GM19468 (cell line): ENCODE measurements around the gene FAM149B1.
"Not testable (repeated sequence)": the region's sequence is repeated elsewhere in the genome, so short reads cannot be mapped to it uniquely, and the experiment has no call there.

Experiments used
- ATAC-seq: cut with Tn5 transposase; IDR thresholded peaks from one replicate; pipeline ENCODE4 v1.9.1; 2021; ENCODE audit warnings: mild to moderate bottlenecking, moderate library complexity, moderate number of reproducible peaks; ENCODE audit not compliant: unreplicated experiment; ENCODE audit errors: extremely low read depth

FAM149B1 gene

DNA sequence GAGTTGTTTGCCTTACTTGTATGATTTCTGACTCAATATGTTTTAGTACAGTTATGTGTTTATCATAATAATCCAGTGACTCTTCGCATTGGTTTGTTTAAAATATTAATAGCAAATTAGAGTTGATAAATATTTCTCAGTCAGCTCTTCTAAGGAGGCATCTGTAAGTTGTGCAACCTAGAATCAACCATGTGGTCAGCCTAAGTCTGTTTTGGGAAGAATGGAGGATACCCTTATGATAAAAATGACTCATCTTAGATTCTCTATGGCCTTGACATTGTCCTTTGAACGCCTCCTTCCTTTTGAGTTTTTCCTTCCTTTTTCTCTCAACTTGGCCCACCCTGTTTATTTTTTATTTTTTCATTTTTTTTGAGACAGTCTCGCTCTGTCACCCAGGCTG is 60.3 kb downstream of the FAM149B1 start:
- ATAC-seq: no peak

DNA sequence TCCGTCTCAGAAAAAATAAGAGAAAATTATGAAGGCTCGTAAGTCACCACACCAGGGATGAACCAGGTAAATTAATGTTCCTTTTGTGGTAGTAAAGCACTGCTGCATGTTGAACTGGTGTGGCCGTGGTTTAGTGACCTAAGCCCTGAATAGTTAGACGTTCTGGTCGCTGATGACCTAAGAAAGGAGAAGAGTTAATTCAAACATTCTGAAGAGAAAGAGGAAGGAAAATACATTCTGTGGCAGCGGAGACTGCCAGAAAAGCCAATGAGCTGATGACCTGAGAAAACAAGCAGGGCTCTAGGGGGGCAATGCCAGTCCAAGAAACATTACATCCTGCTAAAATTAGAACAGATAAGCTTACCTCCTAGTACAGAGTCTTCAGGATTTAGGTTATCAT is 61.6 kb downstream of the FAM149B1 start:
- no peak for ATAC-seq

- no peak for ATAC-seq
Observed at GRCh38 chr10:73232887-73233286, 65.0 kb downstream of the FAM149B1 start.

DNA sequence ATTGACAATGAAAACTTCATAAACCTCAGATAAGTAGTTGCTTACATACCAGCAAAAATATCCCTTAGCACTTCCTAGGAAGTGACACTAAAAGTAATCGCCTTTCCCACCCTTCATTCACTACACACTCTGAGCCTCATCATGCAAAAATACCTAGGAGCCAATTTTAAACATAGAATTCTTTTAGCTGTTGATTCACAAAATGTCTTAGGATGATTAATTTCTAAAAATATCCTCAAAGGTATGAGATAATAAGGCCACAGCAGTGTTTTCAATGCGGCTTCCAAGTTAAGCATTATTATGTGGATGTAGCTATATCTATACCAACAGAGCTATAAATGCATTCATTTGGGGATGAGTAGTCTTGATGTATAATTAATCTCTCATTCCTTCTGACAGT is 66.0 kb downstream of the FAM149B1 start:
- ATAC-seq: no peak

DNA sequence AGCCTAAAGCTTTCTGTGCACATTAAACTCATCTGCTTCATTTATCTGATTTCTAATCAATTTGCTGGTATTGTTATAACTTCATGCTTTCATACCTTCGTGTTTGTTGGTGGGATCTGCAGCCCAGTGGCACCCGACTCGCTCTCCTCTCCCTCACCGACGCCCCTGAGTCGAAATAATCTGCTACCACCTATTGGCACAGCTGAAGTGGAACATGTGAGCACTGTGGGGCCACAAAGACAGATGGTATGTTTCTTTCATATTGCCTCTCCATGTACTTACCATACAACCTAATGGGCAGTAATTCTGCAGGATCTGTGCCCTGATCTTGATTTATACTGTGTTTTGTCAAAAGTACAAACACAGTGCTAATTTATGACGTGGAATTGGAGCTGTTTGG is 66.8 kb downstream of the FAM149B1 start:
- no peak for ATAC-seq

GRCh38 chr10:73238990-73239566 is 71.2 kb downstream of the FAM149B1 start:
- no peak for ATAC-seq

GRCh38 chr10:73239908-73240307 is 72.0 kb downstream of the FAM149B1 start:
- no peak for ATAC-seq

GRCh38 chr10:73244866-73245477 is 77.1 kb downstream of the FAM149B1 start:
- ATAC-seq: no peak

- no peak for ATAC-seq
Observed at GRCh38 chr10:73246322-73246645, 78.4 kb downstream of the FAM149B1 start.

- ATAC-seq: peak; percentile 74
Observed at GRCh38 chr10:73246646-73247508, 79.0 kb downstream of the FAM149B1 start, which contains the start of gene DNAJC9. DNAJC9 (minus strand) TSS chr10:73247255; CDS start chr10:73247189, 66 bp downstream.

- ATAC-seq: no peak
Observed at GRCh38 chr10:73247509-73248258, 79.8 kb downstream of the FAM149B1 start.

DNA sequence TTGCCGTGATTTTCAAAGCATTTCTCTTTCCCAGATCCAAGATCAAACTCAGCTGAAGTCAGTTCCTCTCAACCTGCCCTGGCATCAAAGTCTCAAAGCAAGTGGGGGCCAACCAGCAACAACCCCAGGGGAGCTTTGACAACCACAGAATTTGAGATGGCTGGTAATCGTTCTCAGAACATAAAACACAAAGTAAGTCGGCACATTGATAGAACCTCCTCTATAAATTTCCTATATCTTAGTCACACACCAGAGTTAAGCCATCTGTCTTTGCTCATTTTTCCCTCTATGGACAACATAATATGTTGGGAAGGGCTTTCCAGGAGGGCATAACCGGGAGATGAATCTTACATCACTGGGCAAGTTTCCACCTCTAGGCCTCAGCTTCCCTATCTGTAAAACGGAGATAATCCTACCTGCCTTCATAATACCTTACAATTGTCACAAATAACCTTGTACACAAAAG is 80.4 kb downstream of the FAM149B1 start:
- ATAC-seq: no peak

GRCh38 chr10:73251683-73252444 is 83.9 kb downstream of the FAM149B1 start:
- ATAC-seq: no peak

DNA sequence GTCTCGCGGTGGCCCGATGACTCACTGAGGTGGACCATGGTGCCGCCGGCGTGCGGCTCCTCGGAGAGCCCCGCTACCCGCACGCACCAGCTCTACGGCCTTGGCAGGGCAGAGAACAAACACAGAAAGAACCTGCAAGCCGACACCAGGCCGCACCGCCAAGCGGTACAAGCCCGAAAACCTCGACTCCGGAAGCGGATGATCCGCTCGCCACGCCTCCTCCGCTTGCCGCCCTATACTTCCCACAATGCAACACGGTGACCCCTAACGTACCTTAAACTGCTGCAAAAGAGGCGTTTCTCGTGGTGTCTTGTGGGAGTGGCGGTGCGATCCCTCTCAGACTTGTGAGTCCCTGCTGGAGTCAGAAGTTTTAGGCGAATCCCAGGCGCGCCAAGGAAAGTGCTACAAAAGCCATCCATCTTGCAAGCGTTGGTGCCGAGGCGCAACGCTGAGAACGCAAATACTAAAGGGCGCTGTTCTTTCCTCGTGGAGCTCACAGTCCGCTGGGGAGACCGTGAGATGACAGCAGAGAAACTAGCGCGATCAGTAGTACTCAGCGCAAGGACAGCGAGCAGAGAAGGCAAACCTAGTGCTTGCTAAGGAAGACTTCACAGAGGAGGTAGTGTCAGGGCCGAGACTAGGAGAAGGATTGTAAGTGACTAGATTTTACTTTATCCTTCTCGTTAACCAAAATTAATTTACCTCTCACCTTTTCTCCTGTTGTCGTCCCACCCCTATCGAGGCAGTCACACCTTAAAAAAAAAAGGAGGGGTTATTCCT is 84.7 kb downstream of the FAM149B1 start, which contains the start of gene MRPS16:
MRPS16 (minus strand) TSS at position 200 of the 780 bp plus-strand sequence; CDS start at position 38, 162 bp downstream.
- peak; percentile 71 for ATAC-seq

- no peak for ATAC-seq
Observed at GRCh38 chr10:73253225-73253555, 85.3 kb downstream of the FAM149B1 start.

DNA sequence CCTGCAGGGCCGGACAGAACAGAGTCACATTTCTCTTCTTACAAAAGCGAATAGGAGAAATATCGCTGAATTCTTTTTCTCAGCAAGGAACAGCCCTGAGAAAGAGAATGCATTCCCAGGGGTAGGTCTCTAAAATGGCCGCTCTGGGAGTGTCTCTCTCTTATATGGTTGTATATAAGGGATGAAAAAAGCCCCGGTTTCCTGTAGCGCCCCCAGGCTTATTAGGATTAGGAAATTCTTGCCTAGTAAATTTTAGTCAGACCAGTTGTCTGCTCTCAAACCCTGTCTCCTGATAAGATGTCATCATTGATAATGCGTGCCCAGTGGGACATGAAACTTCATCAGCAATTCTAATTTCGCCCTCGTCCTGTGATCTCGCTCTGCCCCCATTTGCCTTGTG is 90.7 kb downstream of the FAM149B1 start:
- ATAC-seq: not testable (repeated sequence)

DNA sequence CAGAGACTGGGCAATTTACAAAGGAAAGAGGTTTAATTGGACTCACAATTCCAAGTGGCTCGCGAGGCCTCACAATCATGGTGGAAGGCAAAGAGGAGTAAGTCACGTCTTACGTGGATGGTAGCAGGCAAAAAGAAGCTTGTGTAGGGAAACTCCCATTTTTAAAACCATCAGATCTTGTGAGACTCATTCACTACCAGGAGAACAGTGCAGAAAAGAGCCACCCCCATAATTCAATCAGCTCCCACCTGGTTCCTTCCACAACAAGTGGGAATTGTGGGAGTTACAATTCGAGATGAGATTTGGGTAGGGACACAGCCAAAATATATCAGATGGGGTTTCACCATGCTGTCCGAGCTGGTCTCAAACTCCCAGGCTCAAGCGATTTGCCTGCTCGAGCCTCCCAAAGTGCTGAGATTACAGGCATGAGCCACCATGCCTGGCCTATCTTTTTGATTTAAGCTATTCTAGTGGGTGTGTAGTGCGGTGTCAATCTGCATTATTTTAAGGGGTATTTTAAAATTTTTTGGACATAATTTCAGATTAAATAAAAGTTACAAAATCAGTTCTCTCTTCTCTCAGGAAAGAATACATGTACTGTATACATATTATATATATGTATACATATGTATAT is 93.6 kb downstream of the FAM149B1 start:
- ATAC-seq: no peak

DNA sequence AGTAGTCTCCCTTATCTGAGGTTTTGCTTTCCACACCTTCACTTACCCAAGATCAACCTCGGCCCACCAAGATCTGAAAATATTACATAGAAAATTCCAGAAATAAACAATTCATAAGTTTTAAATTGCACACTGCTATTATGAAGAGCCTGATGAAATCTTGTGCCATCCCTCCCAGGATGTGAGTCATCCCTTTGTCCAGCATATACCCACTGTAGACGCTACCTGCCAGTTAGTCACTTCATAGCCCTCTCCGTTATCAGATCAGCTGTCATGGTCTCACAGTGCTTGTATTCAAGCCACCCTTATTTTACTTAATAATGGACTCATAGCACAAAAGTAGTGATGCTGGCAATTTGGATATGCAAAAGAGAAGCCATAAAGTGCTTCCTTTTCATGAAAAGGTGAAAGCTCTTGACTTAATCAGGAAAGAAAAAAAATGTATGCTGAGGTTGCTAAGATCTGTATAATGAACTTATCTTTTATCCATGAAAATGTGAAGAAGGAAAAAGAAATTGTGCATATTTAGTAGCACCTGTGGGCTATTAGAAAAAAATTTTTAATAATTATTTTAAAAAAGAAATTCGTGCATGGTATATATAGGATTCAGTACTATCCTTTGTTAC is 94.3 kb downstream of the FAM149B1 start:
- no peak for ATAC-seq
